ENCODE data around the gene USP48. TPM values are rescaled to one million over a fixed set of nuclear protein-coding genes. Genes with fewer than 3 reads are reported as not detected.

USP48 gene
- total and polyA plus RNA-seq, 2 of the 4 experiments (the other 2 are of a cell fraction), result 24.7 to 25.0 TPM

DNA sequence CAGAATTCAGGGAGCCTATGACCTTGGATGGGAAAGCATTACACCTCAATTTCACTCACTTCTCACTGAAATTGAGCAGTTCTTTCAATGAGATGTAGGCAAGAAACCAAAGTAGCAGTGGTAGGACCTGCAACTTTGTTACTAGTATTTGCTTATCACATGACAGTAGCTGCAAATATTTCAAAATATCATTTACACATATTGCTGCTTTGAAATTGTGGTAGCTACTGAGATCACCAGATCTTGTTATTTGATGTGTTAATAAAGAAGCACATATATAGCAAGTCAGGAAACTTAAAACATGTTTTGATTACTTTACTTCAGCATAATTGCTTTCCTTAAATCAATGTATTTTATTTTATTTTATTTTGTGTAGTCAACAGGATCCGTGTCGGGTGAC, 42.0 kb upstream of the USP48 start:
- Histone ChIP-seq H2AK5ac (ENCODE audit: low read depth, low read length) (no peak overlapping the region), H3K56ac (ENCODE audit: extremely low read depth, insufficient read depth, low read length) (no peak overlapping the region), H3K4me2 (ENCODE audit: low read depth, low read length) (no peak overlapping the region), H3K4me1 (ENCODE audit: control insufficient read depth, insufficient read depth, low read length) (no peaks in the 10 kb centered on the region), H4K5ac (ENCODE audit: low read depth, low read length) (no peak overlapping the region), H3K27me3 (ENCODE audit: control insufficient read depth, insufficient read depth, low read length) (no peaks in the 10 kb centered on the region), H3K9ac (ENCODE audit: low read depth, low read length) (no peak overlapping the region), H2BK120ac (ENCODE audit: low read depth, low read length) (no peak overlapping the region), H3K4me3 (ENCODE audit: insufficient read depth, low read depth, low read length) (no peak overlapping the region), H4K8ac (ENCODE audit: low read depth in 2 of 2, low read length in 2 of 2) (no peak overlapping the region), H3K14ac (replicated peaks; ENCODE audit: low read depth, low read length) (no peak overlapping the region), H2AK9ac (replicated peaks; ENCODE audit: low read depth, low read length, poor library complexity) (no peak overlapping the region), H3K4ac (ENCODE audit: low read depth, low read length) (no peak overlapping the region), H3K36me3 (ENCODE audit: control insufficient read depth, insufficient read depth, low read length) (peaks cover 68% of the 10 kb centered on the region), H3K23ac (ENCODE audit: low read depth, low read length) (no peak overlapping the region), H2AFZ (replicated peaks; ENCODE audit: low read length, poor library complexity) (no peak overlapping the region), H3K9me3 (ENCODE audit: control insufficient read depth, insufficient read depth, low read length) (no peaks in the 10 kb centered on the region), H4K91ac (ENCODE audit: insufficient read depth, low read depth, low read length) (no peak overlapping the region), H4K20me1 (ENCODE audit: insufficient read depth, low read length) (no peaks in the 10 kb centered on the region), H2BK15ac (ENCODE audit: low read depth, low read length) (no peak overlapping the region), H3K9me1 (ENCODE audit: insufficient read depth, low read length) (no peaks in the 10 kb centered on the region), H3K79me1 (ENCODE audit: low read depth in 1 of 2, low read length in 2 of 2) (no peaks in the 10 kb centered on the region), H3K27ac (ENCODE audit: insufficient read depth, low read length) (no peak overlapping the region), H2BK20ac (ENCODE audit: low read depth, low read length) (no peak overlapping the region), H2BK5ac (ENCODE audit: low read depth, low read length, poor library complexity, severe bottlenecking) (no peak overlapping the region), H3K18ac (ENCODE audit: low read depth, low read length) (no peak overlapping the region)
- in situ Hi-C loops (cut with MboI; ENCODE audit: low sequenced_read_pairs), result no loop called here
- ATAC-seq (ENCODE audit: low read depth) (no peak), DNase-seq (no peak)
- intact Hi-C loops (cut with micrococcal nuclease), result no loop called here
- TF ChIP-seq RCOR1 (IDR thresholded peaks at IDR 0.05; ENCODE audit: insufficient replicate concordance, low read length), result no peak
- TF ChIP-seq, protein P1, sequence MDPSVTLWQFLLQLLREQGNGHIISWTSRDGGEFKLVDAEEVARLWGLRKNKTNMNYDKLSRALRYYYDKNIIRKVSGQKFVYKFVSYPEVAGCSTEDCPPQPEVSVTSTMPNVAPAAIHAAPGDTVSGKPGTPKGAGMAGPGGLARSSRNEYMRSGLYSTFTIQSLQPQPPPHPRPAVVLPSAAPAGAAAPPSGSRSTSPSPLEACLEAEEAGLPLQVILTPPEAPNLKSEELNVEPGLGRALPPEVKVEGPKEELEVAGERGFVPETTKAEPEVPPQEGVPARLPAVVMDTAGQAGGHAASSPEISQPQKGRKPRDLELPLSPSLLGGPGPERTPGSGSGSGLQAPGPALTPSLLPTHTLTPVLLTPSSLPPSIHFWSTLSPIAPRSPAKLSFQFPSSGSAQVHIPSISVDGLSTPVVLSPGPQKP (IDR thresholded peaks at IDR 0.05; ENCODE audit: borderline replicate concordance, low read depth, low read length), result no peak
- no peak for TF ChIP-seq RAD21 (IDR thresholded peaks at IDR 0.05; ENCODE audit: low read length)
- no peak for TF ChIP-seq MAFK (IDR thresholded peaks at IDR 0.05; ENCODE audit: low read depth, low read length)
- no peak for TF ChIP-seq RFX5 (IDR thresholded peaks at IDR 0.05; ENCODE audit: low read depth, low read length)
- no peak for TF ChIP-seq POLR2A (IDR thresholded peaks at IDR 0.05; ENCODE audit: low read depth, low read length)
- no peak for TF ChIP-seq MAZ (IDR thresholded peaks at IDR 0.05; ENCODE audit: borderline replicate concordance, low read depth, low read length)
- no peak for TF ChIP-seq MXI1 (IDR thresholded peaks at IDR 0.05; ENCODE audit: borderline replicate concordance, low read depth, low read length)
- TF ChIP-seq CHD1 (IDR thresholded peaks at IDR 0.05; ENCODE audit: low read depth, low read length), result no peak
- TF ChIP-seq BHLHE40 (IDR thresholded peaks at IDR 0.05; ENCODE audit: low read depth, low read length), result no peak
- TF ChIP-seq, protein P2, sequence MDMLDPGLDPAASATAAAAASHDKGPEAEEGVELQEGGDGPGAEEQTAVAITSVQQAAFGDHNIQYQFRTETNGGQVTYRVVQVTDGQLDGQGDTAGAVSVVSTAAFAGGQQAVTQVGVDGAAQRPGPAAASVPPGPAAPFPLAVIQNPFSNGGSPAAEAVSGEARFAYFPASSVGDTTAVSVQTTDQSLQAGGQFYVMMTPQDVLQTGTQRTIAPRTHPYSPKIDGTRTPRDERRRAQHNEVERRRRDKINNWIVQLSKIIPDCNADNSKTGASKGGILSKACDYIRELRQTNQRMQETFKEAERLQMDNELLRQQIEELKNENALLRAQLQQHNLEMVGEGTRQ (IDR thresholded peaks at IDR 0.05; ENCODE audit: low read depth, low read length), result no peak
- no peak for TF ChIP-seq SMC3 (IDR thresholded peaks at IDR 0.05; ENCODE audit: low read depth, low read length)
- TF ChIP-seq, protein P3, sequence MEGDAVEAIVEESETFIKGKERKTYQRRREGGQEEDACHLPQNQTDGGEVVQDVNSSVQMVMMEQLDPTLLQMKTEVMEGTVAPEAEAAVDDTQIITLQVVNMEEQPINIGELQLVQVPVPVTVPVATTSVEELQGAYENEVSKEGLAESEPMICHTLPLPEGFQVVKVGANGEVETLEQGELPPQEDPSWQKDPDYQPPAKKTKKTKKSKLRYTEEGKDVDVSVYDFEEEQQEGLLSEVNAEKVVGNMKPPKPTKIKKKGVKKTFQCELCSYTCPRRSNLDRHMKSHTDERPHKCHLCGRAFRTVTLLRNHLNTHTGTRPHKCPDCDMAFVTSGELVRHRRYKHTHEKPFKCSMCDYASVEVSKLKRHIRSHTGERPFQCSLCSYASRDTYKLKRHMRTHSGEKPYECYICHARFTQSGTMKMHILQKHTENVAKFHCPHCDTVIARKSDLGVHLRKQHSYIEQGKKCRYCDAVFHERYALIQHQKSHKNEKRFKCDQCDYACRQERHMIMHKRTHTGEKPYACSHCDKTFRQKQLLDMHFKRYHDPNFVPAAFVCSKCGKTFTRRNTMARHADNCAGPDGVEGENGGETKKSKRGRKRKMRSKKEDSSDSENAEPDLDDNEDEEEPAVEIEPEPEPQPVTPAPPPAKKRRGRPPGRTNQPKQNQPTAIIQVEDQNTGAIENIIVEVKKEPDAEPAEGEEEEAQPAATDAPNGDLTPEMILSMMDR (conservative IDR thresholded peaks at IDR 0.05; ENCODE audit: low read depth, low read length), result no peak
- no peak for TF ChIP-seq NFE2L2 (IDR thresholded peaks at IDR 0.05; ENCODE audit: low read depth, low read length)
- no peak for TF ChIP-seq FOS (IDR thresholded peaks at IDR 0.05; ENCODE audit: low read depth, low read length)
- TF ChIP-seq CEBPB (IDR thresholded peaks at IDR 0.05; ENCODE audit: low read depth, low read length), result no peak
- BruUV-seq (replicated peaks), result no TSS peak
- no CpG with 5 or more reads among the region's 2 CpGs for WGBS, 2 experiments (ENCODE audit: extremely low coverage in 2 of 2, insufficient read length in 1 of 2)
- dilution Hi-C loops (cut with HindIII; ENCODE audit: low sequenced_read_pairs, unreplicated experiment), result no loop called here
- POLR2A ChIA-PET (ENCODE audit: unreplicated experiment), result no interaction called here
- CTCF ChIA-PET, result no interaction called here

Measured in IMR-90 (cell line).